Right lobe of liver (tissue), 4 donors: Measurements from ENCODE around the gene RPL19.
"Not testable (repeated sequence)": the region's sequence is repeated elsewhere in the genome, so short reads cannot be mapped to it uniquely, and the experiment has no call there.

Experiments used
- POLR2A ChIP-seq: fragments of 450-650 bp; IDR thresholded peaks from one replicate; pipeline ENCODE4 v1.6.1; 2017; ENCODE audit warnings: antibody characterized with exemption, mild to moderate bottlenecking
- TF ChIP-seq, protein P1 (sequence below), 4 donors: fragments of 200-600 bp in 3 of 4; fragments of 450-650 bp in 1 of 4; IDR thresholded peaks; one replicate each; pipeline versions ENCODE4 v1.5.1 to v1.8.0; 2016 to 2022; ENCODE audit warnings: antibody characterized with exemption in 4 of 4, mild to moderate bottlenecking in 2 of 4
- donor health status: DM: no; HTN: no; CAD: no.
- donor health status: DM: no; HTN: no; CAD: no.
- donor health status: DM: no; HTN: yes; CAD: no.

DNA sequence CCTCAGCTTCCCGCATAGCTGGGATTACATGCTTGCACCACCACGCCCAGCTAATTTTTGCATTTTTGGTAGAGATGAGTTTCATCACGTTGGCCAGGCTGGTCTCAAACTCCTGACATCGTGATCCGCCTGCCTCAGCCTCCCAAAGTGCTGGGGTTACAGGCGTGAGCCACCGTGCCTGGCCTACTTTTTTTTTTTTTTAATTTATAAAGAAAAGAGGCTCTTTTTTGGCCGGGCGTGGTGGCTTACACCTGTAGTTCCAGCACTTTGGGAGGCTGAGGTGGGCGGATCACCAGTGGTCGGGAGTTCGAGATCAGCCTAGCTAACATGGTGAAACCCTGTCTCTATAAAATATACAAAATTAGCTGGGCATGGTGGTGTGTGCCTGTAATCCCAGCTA, 50.0 kb downstream of the RPL19 start:
- not testable (repeated sequence) for TF ChIP-seq POLR2A
- TF ChIP-seq, protein P1, sequence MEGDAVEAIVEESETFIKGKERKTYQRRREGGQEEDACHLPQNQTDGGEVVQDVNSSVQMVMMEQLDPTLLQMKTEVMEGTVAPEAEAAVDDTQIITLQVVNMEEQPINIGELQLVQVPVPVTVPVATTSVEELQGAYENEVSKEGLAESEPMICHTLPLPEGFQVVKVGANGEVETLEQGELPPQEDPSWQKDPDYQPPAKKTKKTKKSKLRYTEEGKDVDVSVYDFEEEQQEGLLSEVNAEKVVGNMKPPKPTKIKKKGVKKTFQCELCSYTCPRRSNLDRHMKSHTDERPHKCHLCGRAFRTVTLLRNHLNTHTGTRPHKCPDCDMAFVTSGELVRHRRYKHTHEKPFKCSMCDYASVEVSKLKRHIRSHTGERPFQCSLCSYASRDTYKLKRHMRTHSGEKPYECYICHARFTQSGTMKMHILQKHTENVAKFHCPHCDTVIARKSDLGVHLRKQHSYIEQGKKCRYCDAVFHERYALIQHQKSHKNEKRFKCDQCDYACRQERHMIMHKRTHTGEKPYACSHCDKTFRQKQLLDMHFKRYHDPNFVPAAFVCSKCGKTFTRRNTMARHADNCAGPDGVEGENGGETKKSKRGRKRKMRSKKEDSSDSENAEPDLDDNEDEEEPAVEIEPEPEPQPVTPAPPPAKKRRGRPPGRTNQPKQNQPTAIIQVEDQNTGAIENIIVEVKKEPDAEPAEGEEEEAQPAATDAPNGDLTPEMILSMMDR (IDR thresholded peaks at IDR 0.05): not testable (repeated sequence)
